Colon (tissue), 2 donors: ENCODE results near the gene CIROP.
"Not testable (repeated sequence)": the region's sequence is repeated elsewhere in the genome, so short reads cannot be mapped to it uniquely, and the experiment has no call there.

Source experiments
- FAIRE-seq: peaks from 2 replicates; lab custom pipeline; 2012; peaks lifted over from hg19 to GRCh38; lab: Jason Lieb, UNC
- donor health status: control.
- donor health status: control.

Gene CIROP

DNA sequence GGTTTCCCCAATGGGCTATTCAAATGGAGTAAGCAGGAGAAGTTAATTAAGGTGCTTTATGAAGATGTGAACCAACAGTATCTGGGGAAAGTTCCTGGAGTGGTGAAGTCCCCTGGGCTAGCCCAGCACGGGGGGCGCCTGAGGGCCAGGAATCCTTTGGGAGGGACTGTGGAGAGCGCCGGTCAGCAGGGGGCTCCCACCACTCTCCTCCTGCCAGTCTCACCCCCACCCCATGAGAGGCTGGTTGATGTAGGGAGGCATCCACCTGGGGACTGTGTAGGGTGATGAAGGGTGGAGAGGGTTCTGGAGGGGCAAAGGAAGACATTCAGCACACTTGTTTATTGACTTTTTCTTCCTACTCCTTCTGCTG is 9.9 kb upstream of the CIROP start:
- no peak for FAIRE-seq

DNA sequence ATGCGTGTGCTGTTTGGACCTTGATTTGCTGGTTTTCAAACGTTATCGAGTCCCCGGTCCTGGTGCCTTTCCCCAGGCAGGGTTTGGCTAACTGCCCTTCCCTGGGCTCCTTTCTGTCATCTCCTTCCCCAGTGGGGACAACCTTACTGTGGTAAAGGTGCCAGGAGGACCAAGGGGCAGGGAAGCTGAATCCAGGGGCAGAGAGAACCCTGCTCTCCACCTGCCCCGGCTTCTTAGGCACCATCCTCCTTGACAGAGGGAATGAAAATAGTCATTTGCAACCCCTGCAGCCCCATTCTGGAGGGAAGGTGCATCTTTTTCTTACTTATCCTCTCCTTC is 9.3 kb upstream of the CIROP start:
- no peak for FAIRE-seq

DNA sequence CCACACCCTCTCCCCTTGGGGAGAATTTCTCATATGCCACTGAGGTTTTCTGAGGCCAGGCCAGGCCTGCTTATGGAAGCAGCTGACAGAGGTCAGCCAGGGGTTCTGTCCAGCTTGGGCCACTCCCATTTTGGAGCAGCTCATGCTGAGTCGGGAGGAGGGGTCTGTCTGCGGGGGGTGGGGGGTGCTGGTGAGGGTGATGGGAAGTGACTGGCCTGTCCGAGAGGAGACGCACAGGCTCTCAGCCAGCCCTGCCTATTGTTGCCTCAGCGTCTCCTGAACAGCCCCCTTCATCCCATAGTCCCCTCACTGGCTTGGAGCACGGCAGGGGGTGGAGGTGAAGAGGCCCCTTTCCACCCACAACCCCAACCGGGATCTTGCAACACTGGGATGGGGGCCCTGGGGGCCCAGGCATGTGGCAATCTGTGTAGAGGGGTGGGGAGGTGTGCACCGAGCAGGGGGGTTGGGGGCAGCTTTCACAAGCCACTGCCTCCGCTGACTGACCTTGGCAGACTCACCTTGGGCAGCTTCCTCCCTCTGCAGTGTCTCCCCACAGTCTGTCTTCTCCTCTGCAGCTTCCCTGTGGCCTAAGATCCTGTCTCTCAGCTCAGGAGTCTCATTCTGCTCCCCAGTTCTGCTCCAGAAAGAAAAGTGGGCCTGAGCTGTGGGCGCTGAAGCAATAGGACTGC is 8.8 kb upstream of the CIROP start:
- FAIRE-seq: no peak

DNA sequence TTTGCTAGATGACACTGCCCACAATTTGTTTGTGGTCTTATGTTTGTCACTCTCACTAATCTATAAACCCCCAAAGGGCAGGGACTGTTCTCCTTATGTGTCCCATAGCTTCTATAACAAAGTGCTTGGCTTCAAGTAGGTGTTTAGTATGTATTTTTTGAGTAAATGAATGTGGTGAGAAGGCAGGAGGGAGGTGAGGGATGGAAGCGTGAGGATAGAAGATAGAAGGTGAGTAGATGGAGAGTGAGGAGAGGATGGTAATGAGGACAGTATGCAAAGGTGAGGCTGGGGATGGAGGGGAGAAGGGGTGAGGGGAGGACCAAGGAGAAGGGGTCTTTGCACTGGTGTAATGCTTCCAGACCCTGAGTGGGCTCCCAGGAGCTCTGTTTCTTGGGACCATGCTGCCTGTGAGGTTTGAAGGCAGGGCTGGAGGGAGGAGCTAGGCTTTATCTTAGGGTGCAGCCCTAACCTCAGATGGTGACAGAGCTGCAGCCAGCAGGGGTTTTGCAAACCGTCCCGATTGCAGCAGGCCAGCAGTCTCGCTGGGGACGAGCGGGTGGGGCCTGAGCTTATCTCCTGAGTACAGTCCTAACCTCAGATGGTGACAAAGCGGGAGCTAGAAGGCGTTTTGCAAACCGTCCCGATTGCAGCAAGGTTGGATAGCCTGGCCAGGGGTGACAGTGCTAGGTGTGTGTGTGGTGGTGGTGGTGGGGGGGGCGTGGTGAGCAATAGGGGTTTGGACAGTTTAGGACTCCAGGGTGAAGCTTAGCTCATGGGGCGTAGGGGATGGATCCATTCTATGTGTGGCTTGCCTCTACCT is 7.8 kb upstream of the CIROP start:
- no peak for FAIRE-seq

- FAIRE-seq: no peak
Measured at GRCh38 chr14:23110579-23111365, 6.0 kb upstream of the CIROP start.

GRCh38 chr14:23109769-23110168 is 5.0 kb upstream of the CIROP start:
- FAIRE-seq: no peak

GRCh38 chr14:23108169-23108568 is 3.4 kb upstream of the CIROP start:
- FAIRE-seq: not testable (repeated sequence)

GRCh38 chr14:23107620-23108019 is 2.8 kb upstream of the CIROP start:
- not testable (repeated sequence) for FAIRE-seq

DNA sequence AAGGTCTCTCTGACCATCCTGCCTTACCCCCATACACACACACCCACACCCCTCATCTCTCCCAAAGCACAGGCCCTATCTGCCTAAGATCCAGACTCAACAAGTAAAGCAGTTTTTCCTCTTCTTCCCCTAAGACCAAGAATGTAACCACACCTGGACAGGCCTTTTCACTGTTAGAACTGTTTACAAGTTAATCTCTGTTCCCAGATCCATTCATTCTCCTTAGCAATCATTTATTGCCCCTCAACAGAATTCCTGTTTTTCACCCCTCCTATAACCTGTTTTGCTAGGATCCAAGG is 1.9 kb upstream of the CIROP start:
- FAIRE-seq: no peak

GRCh38 chr14:23105348-23105824 is 597 bp upstream of the CIROP start:
- FAIRE-seq: no peak

GRCh38 chr14:23104070-23104590 is 659 bp downstream of the CIROP start:
- no peak for FAIRE-seq

GRCh38 chr14:23103581-23103980 is 1.2 kb downstream of the CIROP start:
- no peak for FAIRE-seq

DNA sequence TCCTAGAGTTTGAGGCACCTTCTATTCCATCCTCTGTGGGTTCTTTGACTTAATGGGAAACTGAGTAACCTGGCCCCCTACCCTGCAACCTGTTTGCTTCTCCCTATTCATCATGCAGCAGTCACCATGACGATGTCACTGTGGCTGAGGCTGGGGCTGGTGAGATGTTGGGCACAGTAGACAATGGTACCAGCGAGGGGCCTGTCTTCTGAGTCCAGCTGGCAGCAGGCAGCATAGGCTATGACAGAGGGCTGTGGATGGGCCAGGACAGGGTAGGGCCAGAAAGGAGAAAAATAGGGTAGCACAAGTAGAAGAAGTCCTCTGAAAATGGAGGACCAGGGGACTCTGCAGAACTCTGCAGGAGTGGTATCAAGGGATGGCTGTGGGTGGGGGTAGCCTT is 2.0 kb downstream of the CIROP start:
- no peak for FAIRE-seq

DNA sequence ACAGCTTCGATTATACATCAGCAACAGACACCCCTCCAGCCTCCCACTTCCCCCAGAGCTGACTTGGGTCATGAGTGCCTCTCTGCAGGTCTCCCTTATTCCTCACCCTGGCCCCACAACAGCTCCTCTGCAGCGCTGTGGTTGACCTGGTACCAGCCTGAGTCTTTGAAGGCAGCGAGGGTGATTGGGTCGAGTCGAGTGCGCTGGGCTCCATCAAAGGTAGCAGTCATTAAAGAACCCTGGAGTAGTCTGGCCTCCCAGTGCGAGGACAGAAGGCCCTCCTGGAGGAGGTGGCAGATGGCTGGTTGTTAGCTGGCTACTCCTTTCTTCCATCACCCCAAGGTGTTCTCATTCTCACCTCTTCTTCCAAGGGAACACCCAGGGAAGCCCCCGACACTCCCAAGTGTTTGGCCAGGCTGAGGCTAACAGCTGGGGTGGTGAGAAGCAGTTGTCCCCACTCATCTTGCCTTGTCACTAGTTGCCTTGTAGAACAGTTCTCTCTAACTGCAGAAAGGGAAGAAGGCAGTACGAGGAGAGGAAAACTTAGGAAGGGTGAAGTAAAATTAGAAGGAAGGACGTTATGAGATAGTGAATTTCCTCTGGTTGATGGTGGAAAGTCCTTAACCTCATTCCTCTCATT is 2.7 kb downstream of the CIROP start:
- no peak for FAIRE-seq

DNA sequence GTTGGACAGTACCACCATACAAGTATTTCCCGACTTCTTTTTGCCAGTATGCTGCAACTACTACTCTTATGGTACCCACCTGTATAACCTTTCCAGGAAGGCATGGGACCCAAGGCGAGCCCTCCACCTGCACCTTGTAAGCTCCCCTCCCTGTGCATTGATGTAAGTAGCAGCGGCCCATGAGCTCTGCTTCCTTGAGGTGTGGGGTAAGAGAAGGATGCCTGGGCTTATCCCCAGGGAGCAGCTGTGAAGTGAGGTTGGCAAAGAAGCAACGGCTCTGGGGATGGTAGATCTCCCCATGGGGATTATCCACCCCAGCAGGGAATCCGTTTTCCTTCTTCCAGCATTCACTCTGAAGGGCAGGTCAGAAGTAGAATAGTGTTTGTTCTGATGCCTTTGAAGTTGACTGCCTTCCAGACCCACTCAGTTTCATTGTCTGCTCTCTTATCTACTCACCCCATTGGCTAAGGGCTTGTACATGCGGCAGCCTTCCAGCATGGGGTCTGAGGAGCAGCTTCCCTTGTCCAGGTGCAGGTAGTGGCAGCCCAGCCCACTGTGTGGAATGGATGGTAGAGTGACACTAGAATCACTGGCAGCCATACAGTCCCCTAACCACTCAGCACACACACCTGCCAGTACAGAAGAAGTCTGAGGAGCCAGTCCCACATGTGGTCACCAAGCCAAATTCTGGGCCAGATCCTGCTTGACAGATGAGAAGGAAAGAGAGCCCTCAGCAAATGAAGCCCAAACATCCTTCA is 3.4 kb downstream of the CIROP start:
- no peak for FAIRE-seq

GRCh38 chr14:23099212-23099861 is 5.5 kb downstream of the CIROP start:
- FAIRE-seq: no peak

DNA sequence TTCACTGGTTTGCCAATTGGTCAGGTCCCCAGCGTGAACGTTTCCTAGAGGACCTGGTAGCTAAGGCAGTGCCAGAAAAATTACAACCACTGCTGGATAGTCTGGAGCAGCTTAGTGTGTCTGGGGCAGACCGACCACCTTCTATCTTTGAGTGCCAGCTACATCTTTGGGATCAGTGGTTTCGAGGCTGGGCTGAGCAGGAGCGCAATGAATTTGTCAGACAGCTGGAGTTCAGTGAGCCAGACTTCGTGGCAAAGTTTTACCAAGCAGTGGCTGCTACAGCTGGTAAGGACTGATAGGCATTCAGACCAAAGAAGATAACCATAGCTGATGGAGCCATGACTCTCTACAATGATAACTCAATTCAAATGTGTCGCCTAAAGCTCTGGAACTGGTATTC is 7.0 kb downstream of the CIROP start:
- no peak for FAIRE-seq

GRCh38 chr14:23095196-23096108 is 9.3 kb downstream of the CIROP start, which contains the start of gene C14orf119:
TSS of gene C14orf119 (plus strand) at chr14:23095505. CDS start at chr14:23097659, 2,154 bp downstream.
- FAIRE-seq: peak; percentile 95

DNA sequence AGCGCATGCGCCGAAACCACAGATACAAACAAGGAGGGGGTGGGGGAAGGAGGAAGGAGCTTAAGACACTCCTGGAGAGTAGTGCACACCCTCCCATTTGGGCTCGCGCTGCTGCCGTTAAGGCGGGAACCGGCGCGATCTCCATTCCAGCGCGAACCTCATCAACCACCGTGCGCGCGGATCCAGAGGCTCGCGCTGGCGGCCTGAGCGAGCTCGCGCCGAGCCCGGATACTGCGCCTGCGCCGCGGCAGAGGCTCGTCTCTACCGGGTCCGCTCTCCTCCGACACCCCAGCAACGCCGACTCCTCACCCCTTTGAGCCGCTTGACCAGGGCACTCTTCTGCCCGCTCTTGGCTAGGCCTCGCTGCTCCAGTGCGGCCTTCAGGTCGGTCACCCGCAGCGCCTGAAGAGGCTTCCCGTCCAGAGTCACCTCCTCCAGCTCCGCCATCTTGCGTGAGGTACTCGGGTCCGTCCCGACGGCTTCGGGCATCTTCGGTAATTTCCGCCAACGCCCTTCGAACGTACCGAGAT is 10.1 kb downstream of the CIROP start, which contains the start of gene ACIN1:
TSS of gene ACIN1 (minus strand) at position 471 of the 530 bp plus-strand sequence. CDS start at position 447, 24 bp downstream.
- FAIRE-seq: no peak
